Tibial nerve (tissue), 4 donors: ENCODE results near the gene TANC1. TPM values are rescaled to one million over a fixed set of nuclear protein-coding genes. Genes with fewer than 3 reads are reported as not detected.

ENCODE experiments used
- DNase-seq, 2 donors: peaks; one replicate each; pipeline ENCODE4 v3.0.0-alpha.2; 2019; ENCODE audit warnings: low spot score in 2 of 2
- H3K27ac ChIP-seq, 4 donors: fragments of 200-600 bp; sonication (generic) in 3 of 4; one replicate each; pipeline ENCODE4 v1.5.1; 2017 to 2019; ENCODE audit warnings: mild to moderate bottlenecking in 1 of 4
- H3K27me3 ChIP-seq, 2 donors: fragments of 200-600 bp; sonication (generic) in 1 of 2; one replicate each; pipeline versions ENCODE4 v1.5.1 to v1.6.0; 2017 to 2019
- H3K36me3 ChIP-seq, 3 donors: fragments of 200-600 bp; sonication (generic); one replicate each; pipeline ENCODE4 v1.5.1; 2018 to 2019
- H3K4me1 ChIP-seq, 4 donors: fragments of 200-600 bp; sonication (generic) in 3 of 4; one replicate each; pipeline ENCODE4 v1.5.1; 2017 to 2019
- H3K4me3 ChIP-seq, 4 donors: fragments of 200-600 bp; sonication (generic) in 3 of 4; one replicate each; pipeline ENCODE4 v1.5.1; 2017 to 2019; ENCODE audit warnings: mild to moderate bottlenecking in 1 of 4, moderate library complexity in 1 of 4
- H3K9me3 ChIP-seq, 4 donors: fragments of 200-600 bp; sonication (generic) in 3 of 4; one replicate each; pipeline ENCODE4 v1.5.1; 2017 to 2019
- CTCF ChIP-seq, 5 experiments: fragments of 200-600 bp in 3 of 5; fragments of 450-650 bp in 2 of 5; sonication (generic) in 3 of 5; IDR thresholded peaks; one replicate each; pipeline ENCODE4 v1.5.1; 2016 to 2019; ENCODE audit warnings: antibody characterized with exemption in 5 of 5, mild to moderate bottlenecking in 3 of 5, moderate library complexity in 2 of 5
- EP300 ChIP-seq, 2 donors: sonication (generic); formaldehyde crosslinking; IDR thresholded peaks; one replicate each; pipeline ENCODE4 v1.6.1; 2017; ENCODE audit warnings: antibody characterized with exemption in 2 of 2, mild to moderate bottlenecking in 1 of 2
- POLR2A ChIP-seq, 2 donors: fragments of 450-650 bp; IDR thresholded peaks; one replicate each; pipeline ENCODE4 v1.6.1; 2017; ENCODE audit warnings: antibody characterized with exemption in 2 of 2, mild to moderate bottlenecking in 2 of 2, moderate library complexity in 2 of 2
- WGBS, 2 donors: methylation state at CpG; one replicate each; pipeline ENCODE4 v1.1.5; 2018; 5-methylcytosine and 5-hydroxymethylcytosine counted together
- small RNA-seq: library from RNA; depleted of rRNA; stranded (forward); fragments of <200 nt; gene quantifications from one replicate; pipeline ENCODE3, GENCODE V24; 2016
- total RNA-seq, 4 donors: library from RNA; depleted of rRNA; stranded (reverse); fragments of >200 nt; gene quantifications; one replicate each; pipeline ENCODE4 v1.1.0, GENCODE V29; 2016

The TANC1 gene
- total RNA-seq, 4 donors from 2014 or later: 43.5 to 66.3 (median 57.6) TPM

- whole genome bisulfite sequencing, 2 donors: 93 to 97% methylated on average over 4 of the region's 4 CpGs
- Histone ChIP-seq H3K36me3 (peaks cover 0 to 27% (median 4%) of the 10 kb centered on the region in 3 donors), H3K9me3 (no peaks in the 10 kb centered on the region), H3K4me1 (peaks cover 0 to 4% (median 0%) of the 10 kb centered on the region in 4 donors), H3K4me3 (no peak overlapping the region), H3K27me3 (no peaks in the 10 kb centered on the region), H3K27ac (no peak overlapping the region)
- no peak for DNase-seq
- no peak for TF ChIP-seq POLR2A (IDR thresholded peaks at IDR 0.05)
- no peak for TF ChIP-seq EP300 (IDR thresholded peaks at IDR 0.05)
- no peak for TF ChIP-seq CTCF (IDR thresholded peaks at IDR 0.05)
Measured at GRCh38 chr2:159270744-159271379, 302.4 kb downstream of the TANC1 start.

GRCh38 chr2:159272156-159272555 is 303.7 kb downstream of the TANC1 start:
- no peak for DNase-seq
- peaks cover 0 to 4% (median 0%) of the 10 kb centered on the region in 4 donors for H3K4me1 ChIP-seq
- no peaks in the 10 kb centered on the region for H3K9me3 ChIP-seq
- no peak for TF ChIP-seq CTCF (IDR thresholded peaks at IDR 0.05)
- no peak for TF ChIP-seq EP300 (IDR thresholded peaks at IDR 0.05)
- no peak for TF ChIP-seq POLR2A (IDR thresholded peaks at IDR 0.05)
- WGBS, 2 donors: 83 to 84% methylated on average over 5 of the region's 5 CpGs
- H3K27me3 ChIP-seq: no peaks in the 10 kb centered on the region
- no peak overlapping the region for H3K27ac ChIP-seq
- no peak overlapping the region for H3K4me3 ChIP-seq
- peaks cover 0 to 27% (median 4%) of the 10 kb centered on the region in 3 donors for H3K36me3 ChIP-seq

GRCh38 chr2:159275111-159275510 is 306.7 kb downstream of the TANC1 start:
- DNase-seq: no peak
- H3K36me3 ChIP-seq: peaks cover 0 to 35% (median 4%) of the 10 kb centered on the region in 3 donors
- H3K27ac ChIP-seq: no peak overlapping the region
- no peaks in the 10 kb centered on the region for H3K27me3 ChIP-seq
- H3K4me3 ChIP-seq: no peak overlapping the region
- no peaks in the 10 kb centered on the region for H3K9me3 ChIP-seq
- 91 to 93% methylated on average over 1 of the region's 1 CpG for WGBS, 2 donors
- TF ChIP-seq POLR2A (IDR thresholded peaks at IDR 0.05) (no peak), CTCF (IDR thresholded peaks at IDR 0.05) (no peak), EP300 (IDR thresholded peaks at IDR 0.05) (no peak)
- no peaks in the 10 kb centered on the region for H3K4me1 ChIP-seq

- TF ChIP-seq CTCF (IDR thresholded peaks at IDR 0.05) (no peak), POLR2A (IDR thresholded peaks at IDR 0.05) (no peak), EP300 (IDR thresholded peaks at IDR 0.05) (no peak)
- peaks cover 0 to under 1% (median 0%) of the 10 kb centered on the region in 4 donors for H3K4me1 ChIP-seq
- H3K27ac ChIP-seq: no peak overlapping the region
- H3K9me3 ChIP-seq: no peaks in the 10 kb centered on the region
- peaks cover 0 to 35% (median 0%) of the 10 kb centered on the region in 3 donors for H3K36me3 ChIP-seq
- no peaks in the 10 kb centered on the region for H3K27me3 ChIP-seq
- no peak for DNase-seq
- WGBS, 2 donors: 96 to 98% methylated on average over 2 of the region's 2 CpGs
- no peak overlapping the region for H3K4me3 ChIP-seq
Measured at GRCh38 chr2:159279700-159280099, 311.3 kb downstream of the TANC1 start.

GRCh38 chr2:159281002-159281401 is 312.6 kb downstream of the TANC1 start:
- Histone ChIP-seq H3K4me1 (peaks cover 0 to 11% (median 2%) of the 10 kb centered on the region in 4 donors), H3K36me3 (peaks cover 0 to 32% (median 0%) of the 10 kb centered on the region in 3 donors), H3K27me3 (no peaks in the 10 kb centered on the region), H3K4me3 (no peak overlapping the region), H3K27ac (no peak overlapping the region), H3K9me3 (no peaks in the 10 kb centered on the region)
- TF ChIP-seq EP300 (IDR thresholded peaks at IDR 0.05) (no peak), CTCF (IDR thresholded peaks at IDR 0.05) (no peak)
- 97 to 98% methylated on average over 6 of the region's 6 CpGs for WGBS, 2 donors
- no peak for DNase-seq

Small RNA genes lying within 50 kb of the gene (small RNA-seq; reads per million reads assigned to genes)
- not detected for gene MIR6888
- not detected for gene RNU2-21P
- not detected for gene RNU6-580P

Other genes starting within 250 kb of the TANC1 start
- gene DAPL1, start 173.3 kb upstream of the TANC1 start, total RNA-seq: 1 to 10 TPM in 1 of 4 donors, not detected in 3; 2.6 TPM